Activated naive CD4-positive, alpha-beta T cell treated with anti-CD3 and anti-CD28 coated beads, Interleukin-2, amount 10 ng/mL, durations not matched to agents 7 days and 5 days (primary cell): ENCODE results near the gene MTTP.

Source experiments
- CTCF ChIA-PET: fragments of 350-600 bp; sonication (Branson Sonifier 250); formaldehyde crosslinking; loops from one replicate; lab custom pipeline; 2021; ENCODE audit warnings: antibody characterized with exemption; lab: Charles Lee
- DNase-seq: peaks from one replicate; pipeline ENCODE4 v3.0.0-alpha.2; 2020
- H3K27ac Mint-ChIP-seq: one replicate; pipeline ENCODE4 v1.8.0; 2021; ENCODE audit warnings: mild to moderate bottlenecking, moderate library complexity, mixed read lengths
- H3K27me3 Mint-ChIP-seq: one replicate; pipeline ENCODE4 v1.8.0; 2021; ENCODE audit warnings: mild to moderate bottlenecking, mixed read lengths
- H3K36me3 Mint-ChIP-seq: one replicate; pipeline ENCODE4 v1.8.0; 2021; ENCODE audit warnings: mixed read lengths
- H3K4me1 Mint-ChIP-seq: one replicate; pipeline ENCODE4 v1.8.0; 2021; ENCODE audit warnings: mixed read lengths
- H3K4me3 Mint-ChIP-seq: one replicate; pipeline ENCODE4 v1.8.0; 2021; ENCODE audit warnings: mild to moderate bottlenecking, moderate library complexity, mixed read lengths
- H3K9me3 Mint-ChIP-seq: one replicate; pipeline ENCODE4 v1.8.0; 2021; ENCODE audit warnings: mixed read lengths

The MTTP gene

GRCh38 chr4:99573735-99574368 is 772 bp upstream of the MTTP start:
- Mint-ChIP-seq H3K27me3 (peaks cover 15% of the 10 kb centered on the region), H3K4me1 (no peaks in the 10 kb centered on the region), H3K9me3 (no peaks in the 10 kb centered on the region), H3K27ac (no peak overlapping the region), H3K36me3 (no peaks in the 10 kb centered on the region), H3K4me3 (no peak overlapping the region)
- CTCF ChIA-PET = no interaction called here
- DNase-seq = no peak

DNA sequence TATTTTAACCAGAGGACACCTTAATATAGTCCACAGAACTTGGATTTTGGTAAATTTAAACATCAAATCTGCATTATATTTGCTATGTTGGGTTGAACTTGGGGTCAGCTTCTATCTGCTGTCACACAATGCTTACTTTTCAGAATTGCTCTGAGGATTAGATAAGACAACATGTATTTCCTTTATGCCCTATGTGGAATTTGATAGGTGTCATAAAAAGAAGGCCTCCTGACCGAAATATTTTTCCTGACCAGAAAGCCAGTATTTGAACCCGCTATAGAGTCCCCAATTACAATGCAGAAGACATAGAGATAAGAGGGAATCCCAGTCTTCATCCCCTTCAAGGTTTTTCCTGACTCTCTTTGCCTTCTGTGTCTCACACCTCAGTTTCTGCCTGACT is 4.1 kb downstream of the MTTP start:
- H3K4me3 Mint-ChIP-seq = no peak overlapping the region
- no peak for DNase-seq
- CTCF ChIA-PET = no interaction called here
- peaks cover 21% of the 10 kb centered on the region for H3K27me3 Mint-ChIP-seq
- no peaks in the 10 kb centered on the region for H3K36me3 Mint-ChIP-seq
- no peaks in the 10 kb centered on the region for H3K9me3 Mint-ChIP-seq
- no peak overlapping the region for H3K27ac Mint-ChIP-seq
- no peaks in the 10 kb centered on the region for H3K4me1 Mint-ChIP-seq

DNA sequence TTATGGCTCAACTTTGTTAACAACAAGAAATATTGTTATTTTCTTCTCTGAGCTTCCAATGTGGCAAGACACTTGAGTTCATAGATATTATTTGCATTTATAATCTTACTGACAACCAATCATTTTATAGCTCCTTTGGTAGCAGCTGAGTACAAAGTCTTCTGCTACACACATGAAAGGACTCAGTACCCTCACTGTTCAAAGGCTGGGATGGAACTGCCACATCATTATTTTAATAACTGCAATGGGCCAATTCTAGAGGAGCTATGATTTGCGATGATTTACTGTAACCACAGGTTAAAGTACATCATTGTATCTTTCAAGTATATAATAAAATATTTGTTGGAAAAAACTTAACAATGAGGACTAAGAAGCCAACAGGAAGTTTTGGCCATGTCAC is 10.9 kb downstream of the MTTP start:
- Mint-ChIP-seq H3K4me3 (no peak overlapping the region), H3K27me3 (no peaks in the 10 kb centered on the region), H3K27ac (no peak overlapping the region), H3K36me3 (no peaks in the 10 kb centered on the region), H3K4me1 (no peaks in the 10 kb centered on the region), H3K9me3 (no peaks in the 10 kb centered on the region)
- no peak for DNase-seq
- CTCF ChIA-PET = no interaction called here

DNA sequence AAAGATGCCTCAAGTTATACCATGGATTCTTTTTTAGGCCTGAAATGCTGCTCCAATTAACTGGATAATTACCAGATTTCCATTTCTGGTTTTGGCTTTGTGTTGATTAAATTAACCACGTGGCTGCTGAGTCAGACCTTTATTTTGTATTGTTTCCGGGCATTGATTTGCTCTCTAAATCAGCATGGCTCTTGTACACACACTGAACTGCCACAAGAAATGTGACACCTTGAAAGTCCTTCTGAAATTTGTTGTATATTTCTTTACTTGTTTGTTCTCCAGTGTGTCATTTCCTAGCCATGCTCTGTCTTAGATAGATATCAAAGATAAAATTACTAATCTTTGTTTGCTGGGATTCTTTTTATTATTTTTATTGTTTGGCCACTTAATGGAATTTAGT is 11.7 kb downstream of the MTTP start:
- no peak overlapping the region for H3K27ac Mint-ChIP-seq
- CTCF ChIA-PET = interaction anchor here (0.8 kb wide), 1 partner anchor 225 kb away, joined by 3 read pairs; no protein-coding TSS in a partner anchor
- H3K27me3 Mint-ChIP-seq = no peaks in the 10 kb centered on the region
- no peak for DNase-seq
- no peak overlapping the region for H3K4me3 Mint-ChIP-seq
- no peaks in the 10 kb centered on the region for H3K4me1 Mint-ChIP-seq
- H3K9me3 Mint-ChIP-seq = no peaks in the 10 kb centered on the region
- H3K36me3 Mint-ChIP-seq = no peaks in the 10 kb centered on the region

- no peak for DNase-seq
- H3K36me3 Mint-ChIP-seq = no peaks in the 10 kb centered on the region
- H3K4me1 Mint-ChIP-seq = no peaks in the 10 kb centered on the region
- CTCF ChIA-PET = interaction anchor here (0.8 kb wide), 1 partner anchor 224 kb away, joined by 3 read pairs; no protein-coding TSS in a partner anchor
- no peak overlapping the region for H3K4me3 Mint-ChIP-seq
- H3K9me3 Mint-ChIP-seq = no peaks in the 10 kb centered on the region
- no peak overlapping the region for H3K27ac Mint-ChIP-seq
- H3K27me3 Mint-ChIP-seq = no peaks in the 10 kb centered on the region
These were observed 12.2 kb downstream of the MTTP start for GRCh38 chr4:99586797-99587196.

DNA sequence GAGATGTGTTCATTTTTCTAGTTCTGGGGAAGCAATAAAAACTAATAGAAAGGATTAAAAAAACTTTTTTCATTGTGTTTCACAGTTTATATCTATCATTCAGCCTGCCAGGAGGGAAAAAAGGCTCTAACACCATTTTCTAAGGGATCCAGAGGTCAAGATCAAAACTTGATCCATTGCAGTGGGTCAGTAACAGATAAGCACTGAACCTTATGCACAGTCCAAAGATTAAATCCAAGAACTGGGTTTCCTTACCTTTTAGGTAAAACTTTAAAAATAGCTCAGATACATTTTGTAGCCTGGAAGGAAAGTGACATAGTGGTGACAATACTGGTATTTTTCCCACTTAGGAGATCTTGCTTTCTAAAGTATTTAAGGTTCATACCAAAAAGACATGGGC is 12.7 kb downstream of the MTTP start:
- no peak for DNase-seq
- Mint-ChIP-seq H3K36me3 (no peaks in the 10 kb centered on the region), H3K9me3 (no peaks in the 10 kb centered on the region), H3K4me3 (no peak overlapping the region), H3K27ac (no peak overlapping the region), H3K27me3 (no peaks in the 10 kb centered on the region), H3K4me1 (no peaks in the 10 kb centered on the region)
- CTCF ChIA-PET = no interaction called here

DNA sequence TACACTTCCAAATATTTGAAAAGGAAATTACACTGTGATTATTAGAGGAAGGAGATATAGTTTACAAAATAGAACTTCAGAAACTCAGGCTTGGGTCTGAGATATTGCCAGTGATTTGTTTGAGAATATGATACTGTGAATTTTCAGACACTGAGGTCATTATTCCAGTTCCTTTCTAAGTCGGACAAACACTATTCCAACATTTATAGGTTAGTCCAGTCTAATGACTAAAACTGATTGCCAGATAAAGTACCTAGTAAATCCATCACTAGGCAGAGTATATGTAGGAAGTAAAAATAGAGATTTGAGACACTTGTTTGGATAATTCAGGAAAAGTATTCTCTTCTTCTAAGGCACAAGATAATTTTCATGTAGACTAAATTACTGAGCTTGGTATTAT is 13.2 kb downstream of the MTTP start:
- H3K27ac Mint-ChIP-seq = no peak overlapping the region
- no peaks in the 10 kb centered on the region for H3K27me3 Mint-ChIP-seq
- CTCF ChIA-PET = no interaction called here

GRCh38 chr4:99591757-99592156 is 17.1 kb downstream of the MTTP start:
- DNase-seq = no peak
- H3K4me1 Mint-ChIP-seq = no peaks in the 10 kb centered on the region
- no peaks in the 10 kb centered on the region for H3K9me3 Mint-ChIP-seq
- H3K4me3 Mint-ChIP-seq = no peak overlapping the region
- CTCF ChIA-PET = no interaction called here
- no peaks in the 10 kb centered on the region for H3K27me3 Mint-ChIP-seq
- H3K36me3 Mint-ChIP-seq = no peaks in the 10 kb centered on the region
- H3K27ac Mint-ChIP-seq = no peak overlapping the region

More for the DNA sequence above, 13.2 kb downstream of the MTTP start:
- Mint-ChIP-seq H3K36me3 (no peaks in the 10 kb centered on the region), H3K4me1 (no peaks in the 10 kb centered on the region), H3K9me3 (no peaks in the 10 kb centered on the region), H3K4me3 (no peak overlapping the region)
- no peak for DNase-seq

DNA sequence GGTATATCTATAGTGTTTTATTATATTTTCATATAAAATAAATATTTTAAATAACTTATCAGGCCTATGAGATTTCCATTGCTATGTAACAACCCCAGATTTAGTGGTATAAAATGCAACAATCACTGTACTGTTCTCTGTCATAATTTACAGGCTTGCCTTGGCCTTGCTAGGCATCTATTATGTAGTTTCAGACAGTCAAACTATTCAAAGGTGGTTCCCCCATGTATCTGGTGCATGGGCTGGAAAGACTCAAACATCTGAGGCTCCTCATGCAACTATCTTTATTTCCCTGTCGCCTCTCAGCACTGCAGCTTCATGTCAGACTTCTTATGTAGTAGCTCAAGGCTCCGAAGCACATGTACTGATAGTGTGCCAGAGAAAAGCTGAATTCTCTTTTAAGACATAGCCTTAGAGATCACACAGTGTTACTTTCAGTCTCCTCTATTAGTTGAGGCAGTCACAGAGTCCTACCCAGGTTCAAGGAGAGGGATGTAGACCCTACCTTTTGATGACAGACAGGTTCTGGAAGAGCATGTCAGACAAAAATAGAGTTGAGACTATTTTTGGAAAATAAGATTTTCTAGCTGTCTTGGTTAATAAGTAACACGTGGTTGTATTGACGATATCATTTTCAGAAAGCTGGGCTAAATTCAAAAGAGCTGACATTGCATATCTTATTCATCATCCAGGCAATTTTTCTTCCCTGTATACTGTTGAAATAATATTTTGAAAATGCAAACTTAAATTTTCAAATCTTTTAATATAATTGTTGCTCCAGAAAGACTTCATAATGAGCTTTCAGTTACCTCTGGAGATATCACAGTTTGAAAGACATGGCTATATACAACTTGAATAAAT is 19.4 kb downstream of the MTTP start:
- H3K4me3 Mint-ChIP-seq = no peak overlapping the region
- no peaks in the 10 kb centered on the region for H3K36me3 Mint-ChIP-seq
- H3K4me1 Mint-ChIP-seq = no peaks in the 10 kb centered on the region
- CTCF ChIA-PET = no interaction called here
- H3K9me3 Mint-ChIP-seq = no peaks in the 10 kb centered on the region
- no peak for DNase-seq
- H3K27ac Mint-ChIP-seq = no peak overlapping the region
- H3K27me3 Mint-ChIP-seq = no peaks in the 10 kb centered on the region

GRCh38 chr4:99594818-99595217 is 20.2 kb downstream of the MTTP start:
- no peaks in the 10 kb centered on the region for H3K36me3 Mint-ChIP-seq
- no peak overlapping the region for H3K4me3 Mint-ChIP-seq
- no peaks in the 10 kb centered on the region for H3K9me3 Mint-ChIP-seq
- H3K27me3 Mint-ChIP-seq = no peaks in the 10 kb centered on the region
- no peaks in the 10 kb centered on the region for H3K4me1 Mint-ChIP-seq
- no peak for DNase-seq
- H3K27ac Mint-ChIP-seq = no peak overlapping the region
- CTCF ChIA-PET = no interaction called here

- CTCF ChIA-PET = no interaction called here
- Mint-ChIP-seq H3K36me3 (no peaks in the 10 kb centered on the region), H3K9me3 (no peaks in the 10 kb centered on the region), H3K27ac (no peak overlapping the region), H3K27me3 (peaks cover 8% of the 10 kb centered on the region), H3K4me3 (no peak overlapping the region), H3K4me1 (no peaks in the 10 kb centered on the region)
- no peak for DNase-seq
These were observed 32.1 kb downstream of the MTTP start for GRCh38 chr4:99606716-99607115.

DNA sequence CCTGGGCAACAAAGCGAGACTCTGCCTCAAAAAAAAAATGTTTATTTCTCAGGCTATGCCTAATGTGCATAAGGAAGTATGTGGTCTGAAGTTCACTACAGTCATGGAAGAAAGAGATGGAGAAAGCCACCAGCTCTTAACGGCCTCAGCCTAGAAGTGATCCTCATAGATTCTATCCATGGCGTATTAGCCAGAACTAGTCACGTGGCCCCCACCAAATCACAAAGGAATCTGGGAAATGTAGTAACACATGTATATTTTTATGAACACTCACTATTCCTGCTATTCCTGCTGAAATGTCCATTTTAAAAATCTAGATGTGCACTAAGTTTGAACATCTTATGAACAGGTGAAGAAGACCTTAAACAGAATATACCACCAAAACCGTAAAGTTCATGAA is 33.8 kb downstream of the MTTP start:
- CTCF ChIA-PET = no interaction called here
- no peak for DNase-seq
- Mint-ChIP-seq H3K4me3 (no peak overlapping the region), H3K36me3 (no peaks in the 10 kb centered on the region), H3K27me3 (peaks cover 8% of the 10 kb centered on the region), H3K9me3 (no peaks in the 10 kb centered on the region), H3K4me1 (no peaks in the 10 kb centered on the region), H3K27ac (no peak overlapping the region)

GRCh38 chr4:99610605-99611175 is 36.1 kb downstream of the MTTP start:
- peaks cover 8% of the 10 kb centered on the region for H3K27me3 Mint-ChIP-seq

DNA sequence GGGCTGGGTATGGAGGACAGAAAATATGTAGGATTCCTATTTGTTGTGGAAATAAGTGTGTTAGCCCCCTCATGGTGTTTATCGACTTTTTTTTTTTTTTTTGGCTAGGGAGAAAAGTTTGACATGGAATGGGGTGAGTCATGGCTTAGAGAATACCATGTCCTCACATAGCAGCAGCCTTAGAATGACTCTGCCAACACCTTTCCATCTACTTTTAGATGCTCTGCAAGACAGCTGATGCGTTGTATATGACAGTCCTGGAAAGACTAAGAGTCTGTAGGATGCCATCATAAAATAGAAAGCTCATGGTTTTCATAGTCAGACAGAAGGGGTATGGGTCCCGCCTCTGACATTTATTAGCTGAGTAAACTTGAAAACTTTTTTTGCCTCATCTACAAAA is 37.7 kb downstream of the MTTP start:
- no peak overlapping the region for H3K27ac Mint-ChIP-seq
- no peaks in the 10 kb centered on the region for H3K9me3 Mint-ChIP-seq
- H3K4me3 Mint-ChIP-seq = no peak overlapping the region
- no peaks in the 10 kb centered on the region for H3K4me1 Mint-ChIP-seq
- DNase-seq = no peak
- peaks cover 11% of the 10 kb centered on the region for H3K27me3 Mint-ChIP-seq
- CTCF ChIA-PET = no interaction called here
- no peaks in the 10 kb centered on the region for H3K36me3 Mint-ChIP-seq

More at GRCh38 chr4:99610605-99611175, 36.1 kb downstream of the MTTP start:
- DNase-seq = no peak
- Mint-ChIP-seq H3K4me1 (no peaks in the 10 kb centered on the region), H3K27ac (no peak overlapping the region), H3K9me3 (no peaks in the 10 kb centered on the region), H3K4me3 (no peak overlapping the region), H3K36me3 (no peaks in the 10 kb centered on the region)
- CTCF ChIA-PET = no interaction called here

DNA sequence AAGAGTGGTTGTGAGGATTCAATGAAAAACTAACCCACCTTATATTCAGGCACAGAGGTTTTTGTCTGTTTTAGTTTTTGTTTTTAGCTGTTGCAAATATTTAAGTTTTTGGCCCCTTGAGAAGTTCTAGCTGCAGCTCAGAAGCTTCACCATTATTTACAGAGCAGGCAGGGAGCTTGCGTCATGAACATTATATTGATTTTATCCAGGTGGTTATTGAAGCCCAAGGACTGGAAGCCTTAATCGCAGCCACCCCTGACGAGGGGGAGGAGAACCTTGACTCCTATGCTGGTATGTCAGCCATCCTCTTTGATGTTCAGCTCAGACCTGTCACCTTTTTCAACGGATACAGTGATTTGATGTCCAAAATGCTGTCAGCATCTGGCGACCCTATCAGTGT is 38.1 kb downstream of the MTTP start:
- Mint-ChIP-seq H3K4me3 (no peak overlapping the region), H3K36me3 (no peaks in the 10 kb centered on the region), H3K27ac (no peak overlapping the region), H3K27me3 (peaks cover 11% of the 10 kb centered on the region), H3K4me1 (no peaks in the 10 kb centered on the region), H3K9me3 (no peaks in the 10 kb centered on the region)
- no peak for DNase-seq
- CTCF ChIA-PET = no interaction called here
